ENCODE results near the gene RBM18.

The RBM18 gene

GRCh38 chr9:122206118-122207046, 58.3 kb downstream of the RBM18 start:
- Histone ChIP-seq H3K9me3 (ENCODE audit: control insufficient read depth, low read length) (no peaks in the 10 kb centered on the region), H3K27me3 (ENCODE audit: control insufficient read depth, insufficient read depth, low read length) (peaks cover 32% of the 10 kb centered on the region), H3K9ac (ENCODE audit: low read length) (no peak overlapping the region), H3K4me3 (ENCODE audit: low read length) (no peak overlapping the region), H3K36me3 (ENCODE audit: control insufficient read depth, insufficient read depth, low read length) (no peaks in the 10 kb centered on the region), H3K4me1 (ENCODE audit: control insufficient read depth, insufficient read depth, low read length) (no peaks in the 10 kb centered on the region)

- no peaks in the 10 kb centered on the region for H3K9me3 ChIP-seq (ENCODE audit: control insufficient read depth, low read length)
- no peaks in the 10 kb centered on the region for H3K36me3 ChIP-seq (ENCODE audit: control insufficient read depth, insufficient read depth, low read length)
- no peak overlapping the region for H3K9ac ChIP-seq (ENCODE audit: low read length)
Observed at GRCh38 chr9:122205176-122205575, 59.5 kb downstream of the RBM18 start.

GRCh38 chr9:122204491-122204890, 60.1 kb downstream of the RBM18 start:
- Histone ChIP-seq H3K36me3 (ENCODE audit: control insufficient read depth, insufficient read depth, low read length) (no peaks in the 10 kb centered on the region), H3K4me3 (ENCODE audit: low read length) (no peak overlapping the region), H3K9ac (ENCODE audit: low read length) (no peak overlapping the region)

More at GRCh38 chr9:122205176-122205575, 59.5 kb downstream of the RBM18 start:
- peaks cover 23% of the 10 kb centered on the region for H3K27me3 ChIP-seq (ENCODE audit: control insufficient read depth, insufficient read depth, low read length)
- no peaks in the 10 kb centered on the region for H3K4me1 ChIP-seq (ENCODE audit: control insufficient read depth, insufficient read depth, low read length)
- H3K4me3 ChIP-seq (ENCODE audit: low read length), result no peak overlapping the region

GRCh38 chr9:122204055-122204454, 60.6 kb downstream of the RBM18 start:
- Histone ChIP-seq H3K36me3 (ENCODE audit: control insufficient read depth, insufficient read depth, low read length) (no peaks in the 10 kb centered on the region), H3K27me3 (ENCODE audit: control insufficient read depth, insufficient read depth, low read length) (peaks cover 21% of the 10 kb centered on the region), H3K9me3 (ENCODE audit: control insufficient read depth, low read length) (no peaks in the 10 kb centered on the region), H3K4me3 (ENCODE audit: low read length) (no peak overlapping the region), H3K9ac (ENCODE audit: low read length) (no peak overlapping the region), H3K4me1 (ENCODE audit: control insufficient read depth, insufficient read depth, low read length) (no peaks in the 10 kb centered on the region)

More at GRCh38 chr9:122204491-122204890, 60.1 kb downstream of the RBM18 start:
- Histone ChIP-seq H3K27me3 (ENCODE audit: control insufficient read depth, insufficient read depth, low read length) (peaks cover 21% of the 10 kb centered on the region), H3K9me3 (ENCODE audit: control insufficient read depth, low read length) (no peaks in the 10 kb centered on the region), H3K4me1 (ENCODE audit: control insufficient read depth, insufficient read depth, low read length) (no peaks in the 10 kb centered on the region)

GRCh38 chr9:122202111-122202510, 62.5 kb downstream of the RBM18 start:
- Histone ChIP-seq H3K9ac (ENCODE audit: low read length) (no peak overlapping the region), H3K27me3 (ENCODE audit: control insufficient read depth, insufficient read depth, low read length) (peaks cover 11% of the 10 kb centered on the region), H3K9me3 (ENCODE audit: control insufficient read depth, low read length) (no peaks in the 10 kb centered on the region), H3K4me3 (ENCODE audit: low read length) (no peak overlapping the region), H3K4me1 (ENCODE audit: control insufficient read depth, insufficient read depth, low read length) (no peaks in the 10 kb centered on the region), H3K36me3 (ENCODE audit: control insufficient read depth, insufficient read depth, low read length) (no peaks in the 10 kb centered on the region)

GRCh38 chr9:122201641-122202040, 63.0 kb downstream of the RBM18 start:
- H3K9me3 ChIP-seq (ENCODE audit: control insufficient read depth, low read length), result no peaks in the 10 kb centered on the region
- no peak overlapping the region for H3K9ac ChIP-seq (ENCODE audit: low read length)
- peaks cover 6% of the 10 kb centered on the region for H3K27me3 ChIP-seq (ENCODE audit: control insufficient read depth, insufficient read depth, low read length)
- no peaks in the 10 kb centered on the region for H3K36me3 ChIP-seq (ENCODE audit: control insufficient read depth, insufficient read depth, low read length)
- H3K4me3 ChIP-seq (ENCODE audit: low read length), result no peak overlapping the region
- H3K4me1 ChIP-seq (ENCODE audit: control insufficient read depth, insufficient read depth, low read length), result no peaks in the 10 kb centered on the region

GRCh38 chr9:122200960-122201595, 63.6 kb downstream of the RBM18 start:
- no peaks in the 10 kb centered on the region for H3K36me3 ChIP-seq (ENCODE audit: control insufficient read depth, insufficient read depth, low read length)
- no peaks in the 10 kb centered on the region for H3K9me3 ChIP-seq (ENCODE audit: control insufficient read depth, low read length)
- no peak overlapping the region for H3K4me3 ChIP-seq (ENCODE audit: low read length)
- no peaks in the 10 kb centered on the region for H3K4me1 ChIP-seq (ENCODE audit: control insufficient read depth, insufficient read depth, low read length)
- H3K9ac ChIP-seq (ENCODE audit: low read length), result no peak overlapping the region
- peaks cover 3% of the 10 kb centered on the region for H3K27me3 ChIP-seq (ENCODE audit: control insufficient read depth, insufficient read depth, low read length)

- Histone ChIP-seq H3K4me3 (ENCODE audit: low read length) (no peak overlapping the region), H3K4me1 (ENCODE audit: control insufficient read depth, insufficient read depth, low read length) (peaks cover 2% of the 10 kb centered on the region), H3K36me3 (ENCODE audit: control insufficient read depth, insufficient read depth, low read length) (no peaks in the 10 kb centered on the region), H3K9me3 (ENCODE audit: control insufficient read depth, low read length) (no peaks in the 10 kb centered on the region), H3K27me3 (ENCODE audit: control insufficient read depth, insufficient read depth, low read length) (no peaks in the 10 kb centered on the region), H3K9ac (ENCODE audit: low read length) (no peak overlapping the region)
Observed at GRCh38 chr9:122197882-122198281, 66.8 kb downstream of the RBM18 start.

- H3K4me3 ChIP-seq (ENCODE audit: low read length), result no peak overlapping the region
- no peaks in the 10 kb centered on the region for H3K9me3 ChIP-seq (ENCODE audit: control insufficient read depth, low read length)
- no peaks in the 10 kb centered on the region for H3K36me3 ChIP-seq (ENCODE audit: control insufficient read depth, insufficient read depth, low read length)
- H3K9ac ChIP-seq (ENCODE audit: low read length), result no peak overlapping the region
- H3K4me1 ChIP-seq (ENCODE audit: control insufficient read depth, insufficient read depth, low read length), result peaks cover 6% of the 10 kb centered on the region
- no peaks in the 10 kb centered on the region for H3K27me3 ChIP-seq (ENCODE audit: control insufficient read depth, insufficient read depth, low read length)
Observed at GRCh38 chr9:122197426-122197825, 67.2 kb downstream of the RBM18 start.

- no peak overlapping the region for H3K4me3 ChIP-seq (ENCODE audit: low read length)
- H3K36me3 ChIP-seq (ENCODE audit: control insufficient read depth, insufficient read depth, low read length), result no peaks in the 10 kb centered on the region
- no peak overlapping the region for H3K9ac ChIP-seq (ENCODE audit: low read length)
- no peaks in the 10 kb centered on the region for H3K27me3 ChIP-seq (ENCODE audit: control insufficient read depth, insufficient read depth, low read length)
- no peaks in the 10 kb centered on the region for H3K9me3 ChIP-seq (ENCODE audit: control insufficient read depth, low read length)
- H3K4me1 ChIP-seq (ENCODE audit: control insufficient read depth, insufficient read depth, low read length), result peaks cover 12% of the 10 kb centered on the region
Observed at GRCh38 chr9:122195875-122196274, 68.8 kb downstream of the RBM18 start.

- peaks cover 17% of the 10 kb centered on the region for H3K4me1 ChIP-seq (ENCODE audit: control insufficient read depth, insufficient read depth, low read length)
Observed at GRCh38 chr9:122193651-122194050, 71.0 kb downstream of the RBM18 start.

GRCh38 chr9:122192914-122193525, 71.6 kb downstream of the RBM18 start:
- Histone ChIP-seq H3K9ac (ENCODE audit: low read length) (no peak overlapping the region), H3K27me3 (ENCODE audit: control insufficient read depth, insufficient read depth, low read length) (no peaks in the 10 kb centered on the region)

More at GRCh38 chr9:122193651-122194050, 71.0 kb downstream of the RBM18 start:
- no peak overlapping the region for H3K9ac ChIP-seq (ENCODE audit: low read length)
- H3K36me3 ChIP-seq (ENCODE audit: control insufficient read depth, insufficient read depth, low read length), result no peaks in the 10 kb centered on the region
- H3K4me3 ChIP-seq (ENCODE audit: low read length), result no peak overlapping the region
- H3K9me3 ChIP-seq (ENCODE audit: control insufficient read depth, low read length), result no peaks in the 10 kb centered on the region
- H3K27me3 ChIP-seq (ENCODE audit: control insufficient read depth, insufficient read depth, low read length), result no peaks in the 10 kb centered on the region

More at GRCh38 chr9:122192914-122193525, 71.6 kb downstream of the RBM18 start:
- no peaks in the 10 kb centered on the region for H3K9me3 ChIP-seq (ENCODE audit: control insufficient read depth, low read length)
- H3K36me3 ChIP-seq (ENCODE audit: control insufficient read depth, insufficient read depth, low read length), result no peaks in the 10 kb centered on the region
- no peak overlapping the region for H3K4me3 ChIP-seq (ENCODE audit: low read length)
- peaks cover 17% of the 10 kb centered on the region for H3K4me1 ChIP-seq (ENCODE audit: control insufficient read depth, insufficient read depth, low read length)

Measured in mucosa of stomach (tissue), 1 donor.